SH-SY5Y (cell line): Measurements from ENCODE around the gene MXRA8.

Source experiments
- GATA2 ChIP-seq: IDR thresholded peaks from 2 replicates; pipeline ENCODE4 v1.6.1; 2011; ENCODE audit warnings: mild to moderate bottlenecking, low read depth, low read length
- GATA3 ChIP-seq: IDR thresholded peaks from 2 replicates; pipeline ENCODE4 v1.6.1; 2011; ENCODE audit warnings: low read depth, mild to moderate bottlenecking, low read length, moderate library complexity

- TF ChIP-seq GATA2 (no peak), GATA3 (no peak)
Measured at GRCh38 chr1:1366699-1367066, 8.3 kb upstream of the MXRA8 start.
